GM19239 (cell line): Measurements from ENCODE around the gene MEX3A.
"Not testable (repeated sequence)": the region's sequence is repeated elsewhere in the genome, so short reads cannot be mapped to it uniquely, and the experiment has no call there.

Source experiments
- DNase-seq: peaks from one replicate; pipeline ENCODE4 v3.0.0; 2011; ENCODE audit warnings: low spot score; ENCODE audit not compliant: insufficient read length
- FAIRE-seq: peaks from 2 replicates; lab custom pipeline; 2011; peaks lifted over from hg19 to GRCh38; lab: Jason Lieb, UNC

MEX3A gene

DNA sequence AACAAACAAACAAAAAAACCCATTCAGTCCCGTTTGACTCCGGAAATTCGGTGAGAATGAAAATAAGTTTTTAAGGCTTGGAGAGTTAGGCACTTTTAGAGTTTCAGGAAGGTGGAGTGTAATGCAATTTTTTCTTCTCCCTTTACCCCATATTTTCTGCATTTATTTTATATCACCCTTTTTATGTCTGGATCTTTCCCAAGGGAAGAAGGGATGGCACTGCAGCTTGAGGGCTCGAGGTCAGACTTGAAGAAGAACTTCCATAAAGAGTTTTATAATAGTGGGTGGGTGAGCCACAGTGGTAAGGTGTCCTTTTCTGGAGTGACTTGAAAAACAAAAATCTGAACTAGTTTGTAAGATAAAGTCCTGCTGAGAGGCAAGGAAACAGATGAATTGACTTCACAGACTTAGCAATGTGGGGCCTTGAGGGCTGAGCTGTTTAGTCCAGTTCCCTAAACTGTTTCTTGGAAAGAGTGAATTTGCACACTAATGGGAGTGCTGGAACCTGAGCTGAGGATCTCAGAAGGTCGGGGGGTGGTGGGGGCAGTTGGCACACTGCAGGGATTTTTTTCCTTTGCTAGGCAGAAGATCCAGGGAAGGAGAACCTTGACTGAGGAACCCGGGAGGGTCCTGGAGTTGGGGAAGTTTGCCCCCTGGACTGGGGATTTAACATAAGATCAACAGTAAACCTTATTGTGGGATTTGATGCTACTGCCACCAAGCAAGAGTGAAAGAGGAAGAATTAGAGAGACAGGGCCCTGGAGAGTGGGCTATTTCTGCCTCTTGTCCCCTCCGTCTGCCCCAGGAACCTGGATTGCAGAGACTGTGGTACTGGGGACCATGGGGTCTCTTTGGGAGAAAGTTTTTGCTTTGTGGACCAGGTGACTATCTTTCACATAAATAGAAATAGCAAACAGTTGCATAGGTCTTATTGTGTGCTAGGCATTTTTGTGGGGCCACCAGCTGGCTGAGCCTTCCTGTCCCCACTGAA is 1.8 kb upstream of the MEX3A start:
- FAIRE-seq: no peak
- DNase-seq: no peak

- DNase-seq (no peak), FAIRE-seq (no peak)
These were observed 352 bp downstream of the MEX3A start for GRCh38 chr1:156081917-156082308.

- FAIRE-seq (no peak), DNase-seq (no peak)
These were observed 917 bp downstream of the MEX3A start for GRCh38 chr1:156081180-156081916.

- no peak for FAIRE-seq
- DNase-seq: no peak
These were observed 1.4 kb downstream of the MEX3A start for GRCh38 chr1:156080863-156081179.

DNA sequence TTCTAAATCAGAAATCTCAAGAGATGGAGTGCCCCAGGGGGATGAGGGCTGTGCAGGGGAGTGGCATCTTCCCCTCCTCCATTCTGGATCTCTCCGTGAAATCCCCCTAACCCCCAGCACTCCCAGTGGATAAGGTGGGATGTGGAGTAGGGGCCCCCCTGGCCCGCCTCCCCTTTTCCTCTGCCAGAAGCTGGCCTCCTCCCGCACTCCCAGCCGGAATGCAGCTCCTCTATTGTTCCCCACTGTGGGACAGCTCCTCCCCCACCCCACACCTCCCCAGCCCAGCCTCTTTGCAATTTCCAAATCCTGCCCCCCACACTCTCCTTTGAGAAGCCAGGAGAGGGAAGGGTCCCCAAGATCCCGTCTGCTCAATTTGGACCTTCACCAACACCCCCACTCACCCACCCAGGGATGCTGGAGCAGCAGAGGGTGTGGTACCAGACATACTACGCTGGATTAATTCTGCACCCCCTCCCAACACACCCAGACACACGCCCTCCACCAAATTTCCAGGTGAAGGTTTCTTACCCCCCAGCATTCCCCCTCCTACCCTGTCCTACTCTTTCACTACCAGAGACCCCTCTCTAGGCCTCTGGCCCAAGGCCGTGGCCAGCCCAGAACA is 1.9 kb downstream of the MEX3A start:
- FAIRE-seq: no peak
- DNase-seq: no peak

GRCh38 chr1:156079762-156080161 is 2.5 kb downstream of the MEX3A start:
- DNase-seq: no peak
- no peak for FAIRE-seq

- no peak for DNase-seq
- no peak for FAIRE-seq
These were observed 3.5 kb downstream of the MEX3A start for GRCh38 chr1:156078728-156079127.

DNA sequence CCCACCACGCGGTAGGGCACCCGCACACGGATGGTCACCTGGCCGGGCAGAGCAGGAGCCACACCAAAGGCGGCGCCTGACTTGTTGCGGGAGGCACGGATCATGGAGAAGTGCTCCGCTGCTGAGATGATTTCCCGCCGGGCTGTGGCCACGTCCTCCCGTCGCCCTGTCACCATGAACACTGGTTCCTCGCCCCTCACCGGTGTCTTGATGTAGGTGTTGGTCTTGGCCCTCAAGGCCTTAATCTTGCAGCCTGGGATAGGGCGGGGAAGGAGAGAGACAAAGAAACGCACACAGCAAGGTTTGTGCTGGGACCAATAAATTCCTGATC is 4.9 kb downstream of the MEX3A start:
- FAIRE-seq (no peak), DNase-seq (no peak)

- no peak for FAIRE-seq
- no peak for DNase-seq
These were observed 5.4 kb downstream of the MEX3A start for GRCh38 chr1:156076609-156077429.

- no peak for FAIRE-seq
- no peak for DNase-seq
These were observed 6.5 kb downstream of the MEX3A start for GRCh38 chr1:156075775-156076204.

- FAIRE-seq (no peak), DNase-seq (no peak)
These were observed 7.1 kb downstream of the MEX3A start for GRCh38 chr1:156075162-156075561.

GRCh38 chr1:156074661-156075060 is 7.6 kb downstream of the MEX3A start:
- DNase-seq (no peak), FAIRE-seq (no peak)

DNA sequence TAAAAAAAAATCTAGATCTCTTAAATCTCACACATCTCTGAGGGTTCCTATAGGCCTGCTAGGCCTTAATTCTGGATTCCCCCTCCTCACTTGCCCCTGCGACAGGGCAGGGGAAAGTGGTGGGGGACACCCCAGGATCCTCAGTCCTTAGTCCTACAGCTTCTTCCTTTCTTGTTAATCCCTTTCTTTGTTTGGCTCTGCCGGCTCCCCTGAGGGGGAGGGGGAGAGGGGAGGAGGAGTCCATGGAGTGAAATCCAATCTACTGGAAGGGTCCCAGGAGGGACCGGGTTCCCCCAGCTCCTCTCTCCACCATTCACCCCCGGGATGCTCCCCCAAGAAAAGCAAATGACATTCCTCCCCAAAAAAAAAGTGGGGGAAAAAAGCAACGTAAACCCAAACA is 8.5 kb downstream of the MEX3A start:
- FAIRE-seq (no peak), DNase-seq (no peak)

DNA sequence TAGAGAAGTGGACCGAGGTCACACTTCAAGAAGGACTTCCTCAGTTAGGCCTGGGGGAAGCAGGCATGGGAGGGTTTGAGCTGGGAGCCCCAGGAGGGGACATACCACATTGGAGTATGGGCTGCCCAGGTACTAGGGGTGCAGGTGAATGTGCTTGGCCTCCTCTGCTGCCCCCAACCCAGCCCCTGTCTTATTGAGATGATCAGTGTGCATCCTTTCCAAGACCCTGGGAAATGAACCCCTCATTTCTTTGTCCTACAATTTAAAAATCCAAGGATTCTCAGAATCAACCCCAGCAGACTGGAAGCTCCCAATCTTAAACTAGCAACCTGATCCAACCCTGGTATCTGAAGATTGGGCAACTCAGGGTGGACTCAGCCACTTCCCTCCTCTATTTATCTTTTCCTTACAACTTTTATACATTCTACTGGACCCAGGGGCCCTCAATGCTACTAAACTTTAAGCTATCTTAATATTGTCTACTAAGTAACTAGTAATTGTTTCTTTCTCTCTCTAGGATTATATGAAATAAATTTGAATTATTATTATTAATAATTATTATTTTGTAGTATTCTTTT is 9.1 kb downstream of the MEX3A start:
- FAIRE-seq: no peak

DNA sequence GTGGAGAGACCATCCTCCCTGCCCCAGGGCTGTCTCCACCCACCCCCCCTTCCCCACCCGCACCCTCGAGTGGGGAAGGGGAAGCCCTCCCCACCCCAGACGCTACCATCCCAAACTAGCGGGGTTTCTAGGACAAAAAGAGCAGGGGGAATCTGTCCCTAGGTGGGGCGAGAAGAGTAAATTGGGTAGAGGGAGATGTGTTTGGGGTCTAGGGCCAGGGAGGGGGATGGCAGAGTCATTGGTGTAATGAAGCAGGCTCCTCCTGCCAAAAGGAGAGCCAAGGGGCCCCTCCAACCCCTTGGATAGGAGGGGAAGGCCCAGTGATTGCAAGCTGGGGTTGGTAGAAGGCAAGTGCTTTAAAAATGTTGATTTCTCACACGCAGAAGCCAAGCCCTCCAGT is 10.0 kb downstream of the MEX3A start:
- FAIRE-seq (no peak), DNase-seq (no peak)

More for the DNA sequence above, 9.1 kb downstream of the MEX3A start:
- DNase-seq: no peak

DNA sequence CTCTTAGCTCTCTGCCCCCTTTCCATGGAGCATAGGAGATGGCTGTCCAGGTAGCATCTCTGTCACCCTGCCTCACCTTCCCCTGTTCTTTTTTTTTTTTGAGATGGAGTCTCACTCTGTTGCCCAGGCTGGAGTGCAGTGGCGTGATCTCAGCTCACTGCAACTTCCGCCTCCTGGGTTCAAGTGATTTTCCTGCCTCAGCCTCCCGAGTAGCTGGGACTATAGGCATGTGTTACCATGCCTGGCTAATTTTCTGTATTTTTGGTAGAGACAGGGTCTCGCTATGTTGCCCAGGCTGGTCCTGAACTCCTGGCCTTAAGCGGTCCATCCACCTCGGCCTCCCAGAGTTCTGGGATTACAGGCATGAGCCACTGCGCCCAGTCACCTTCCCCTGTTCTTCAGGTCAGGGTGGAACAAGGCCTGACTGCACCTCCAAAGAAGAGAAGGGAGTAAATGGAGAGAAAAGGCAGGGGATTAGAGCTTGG is 10.9 kb downstream of the MEX3A start:
- FAIRE-seq, DNase-seq: not testable (repeated sequence)

DNA sequence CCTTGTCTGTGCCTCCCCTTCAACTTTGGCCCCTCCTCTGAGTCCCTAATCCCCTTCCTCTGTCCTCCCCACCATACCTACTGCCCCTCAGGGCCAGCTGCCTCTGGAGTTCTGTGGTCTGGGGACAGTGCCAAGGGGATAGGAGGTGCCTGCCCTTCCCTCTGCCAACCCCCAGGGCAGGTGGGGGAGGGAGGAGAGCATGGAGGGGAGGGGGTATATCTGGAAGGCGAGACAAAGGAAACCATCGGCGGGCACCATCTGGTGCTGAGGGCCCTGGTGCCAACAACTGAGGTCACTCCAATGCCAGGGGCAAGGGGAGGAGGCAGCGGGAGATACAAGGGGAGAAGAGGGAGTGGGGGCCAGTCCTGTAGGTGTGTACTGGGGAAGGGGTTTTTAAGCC is 11.7 kb downstream of the MEX3A start:
- no peak for DNase-seq
- FAIRE-seq: no peak

DNA sequence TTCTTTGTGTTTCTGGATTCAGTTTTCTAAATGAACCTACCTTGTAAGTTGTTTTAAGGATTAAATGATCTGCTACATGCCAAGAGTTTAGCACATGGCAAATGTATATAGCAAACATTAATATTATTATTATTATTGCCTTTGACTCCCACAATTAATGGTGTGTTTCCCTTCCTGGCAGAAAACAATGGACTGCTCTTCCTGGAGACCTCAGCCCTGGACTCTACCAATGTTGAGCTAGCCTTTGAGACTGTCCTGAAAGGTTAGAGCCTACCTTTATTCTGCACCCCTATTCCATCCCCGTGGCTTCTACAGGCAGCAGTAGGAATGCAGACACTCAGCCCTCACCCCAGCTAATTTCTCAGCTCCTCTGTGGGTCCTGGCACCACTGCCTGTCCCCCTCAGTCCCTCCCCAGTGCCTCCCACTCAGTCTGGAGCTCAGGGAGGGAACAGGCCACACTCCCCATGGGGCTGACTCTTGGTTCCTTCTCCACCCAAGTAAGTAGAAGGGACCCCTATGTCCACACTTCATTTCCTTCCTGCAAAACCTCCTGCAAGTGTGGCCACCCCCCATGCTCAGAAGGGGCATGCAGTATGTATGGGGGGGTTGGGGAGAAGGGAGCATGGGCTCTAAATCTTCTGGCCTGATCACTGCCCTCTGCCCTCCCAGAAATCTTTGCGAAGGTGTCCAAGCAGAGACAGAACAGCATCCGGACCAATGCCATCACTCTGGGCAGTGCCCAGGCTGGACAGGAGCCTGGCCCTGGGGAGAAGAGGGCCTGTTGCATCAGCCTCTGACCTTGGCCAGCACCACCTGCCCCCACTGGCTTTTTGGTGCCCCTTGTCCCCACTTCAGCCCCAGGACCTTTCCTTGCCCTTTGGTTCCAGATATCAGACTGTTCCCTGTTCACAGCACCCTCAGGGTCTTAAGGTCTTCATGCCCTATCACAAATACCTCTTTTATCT is 12.5 kb downstream of the MEX3A start:
- FAIRE-seq: no peak
- no peak for DNase-seq

GRCh38 chr1:156067262-156067661 is 15.0 kb downstream of the MEX3A start:
- no peak for FAIRE-seq

More at GRCh38 chr1:156067262-156067661, 15.0 kb downstream of the MEX3A start:
- DNase-seq: no peak
